ENCODE data around the gene DEDD.

DEDD gene

DNA sequence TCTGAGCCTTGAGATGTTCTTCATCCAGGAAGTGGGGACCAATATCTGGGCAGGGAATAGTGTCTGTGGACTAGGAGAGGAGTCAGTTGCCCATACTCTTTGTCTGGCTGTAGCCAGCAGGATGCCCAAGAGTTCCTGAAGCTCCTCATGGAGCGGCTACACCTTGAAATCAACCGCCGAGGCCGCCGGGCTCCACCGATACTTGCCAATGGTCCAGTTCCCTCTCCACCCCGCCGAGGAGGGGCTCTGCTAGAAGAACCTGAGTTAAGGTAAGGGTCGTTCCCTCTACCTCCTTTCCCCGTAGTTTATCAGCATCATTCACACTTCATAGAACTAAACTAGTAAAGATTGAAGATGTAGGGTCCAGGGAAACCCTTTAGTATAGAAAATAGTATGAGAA lies 30.3 kb upstream of the DEDD start:
- DNase-seq = no peak

DNA sequence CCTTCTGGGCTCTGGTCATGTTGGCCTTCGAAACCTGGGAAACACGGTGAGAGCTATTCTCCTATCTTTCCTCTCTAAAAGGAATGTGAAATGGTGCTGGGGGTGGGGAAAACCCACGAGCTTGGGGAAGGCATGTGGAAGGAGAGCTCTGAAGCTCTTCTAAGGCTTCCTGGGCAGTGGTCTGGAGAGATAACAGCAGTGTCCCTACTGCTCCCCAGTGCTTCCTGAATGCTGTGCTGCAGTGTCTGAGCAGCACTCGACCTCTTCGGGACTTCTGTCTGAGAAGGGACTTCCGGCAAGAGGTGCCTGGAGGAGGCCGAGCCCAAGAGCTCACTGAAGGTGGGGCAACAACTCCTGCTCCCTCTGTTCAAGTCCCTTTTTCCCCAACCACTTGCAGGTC lies 29.6 kb upstream of the DEDD start:
- no peak for DNase-seq

DNA sequence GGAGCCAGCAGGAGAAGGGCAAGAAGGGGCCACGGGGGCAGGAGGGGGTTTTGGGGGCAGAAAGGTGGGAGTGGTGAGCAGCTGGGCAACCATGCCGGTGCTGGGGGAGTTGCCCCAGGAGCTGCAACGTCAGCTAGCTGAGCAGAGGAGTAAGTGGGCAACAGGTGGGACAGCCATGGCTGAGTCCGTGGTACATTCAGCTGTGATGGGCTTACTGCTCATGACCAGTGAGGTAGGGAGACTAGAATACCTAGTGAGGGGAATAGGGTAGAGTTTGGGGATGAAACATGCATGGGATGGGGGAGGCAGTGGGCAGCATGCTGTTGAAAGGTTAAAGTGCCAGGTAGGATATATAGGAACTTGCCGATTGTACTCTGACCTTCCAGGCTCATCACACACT lies 29.2 kb upstream of the DEDD start:
- no peak for DNase-seq

DNA sequence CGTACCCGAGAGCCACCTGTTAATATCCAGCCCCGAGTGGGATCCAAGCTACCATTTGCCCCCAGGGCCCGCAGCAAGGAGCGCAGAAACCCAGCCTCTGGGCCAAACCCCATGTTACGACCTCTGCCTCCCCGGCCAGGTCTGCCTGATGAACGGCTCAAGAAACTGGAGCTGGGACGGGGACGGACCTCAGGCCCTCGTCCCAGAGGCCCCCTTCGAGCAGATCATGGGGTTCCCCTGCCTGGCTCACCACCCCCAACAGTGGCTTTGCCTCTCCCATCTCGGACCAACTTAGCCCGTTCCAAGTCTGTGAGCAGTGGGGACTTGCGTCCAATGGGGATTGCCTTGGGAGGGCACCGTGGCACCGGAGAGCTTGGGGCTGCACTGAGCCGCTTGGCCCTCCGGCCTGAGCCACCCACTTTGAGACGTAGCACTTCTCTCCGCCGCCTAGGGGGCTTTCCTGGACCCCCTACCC lies 28.2 kb upstream of the DEDD start:
- DNase-seq = no peak

DNA sequence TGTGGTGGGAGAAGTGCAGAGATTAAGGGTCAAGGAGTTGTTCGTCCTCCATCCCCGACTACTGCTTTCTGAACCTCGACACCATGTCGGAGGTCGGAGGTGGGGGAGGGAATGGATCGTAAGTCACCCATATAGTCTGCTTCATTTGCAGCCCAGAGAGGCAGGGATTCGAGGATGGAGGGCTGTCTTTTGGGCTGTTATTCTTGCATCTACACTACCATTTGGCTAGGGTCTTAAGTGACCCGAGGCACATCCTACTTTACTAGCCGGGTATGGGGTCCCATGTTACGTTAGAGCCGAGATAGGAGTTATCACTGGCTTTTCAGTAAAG lies 27.4 kb upstream of the DEDD start:
- DNase-seq = no peak

DNA sequence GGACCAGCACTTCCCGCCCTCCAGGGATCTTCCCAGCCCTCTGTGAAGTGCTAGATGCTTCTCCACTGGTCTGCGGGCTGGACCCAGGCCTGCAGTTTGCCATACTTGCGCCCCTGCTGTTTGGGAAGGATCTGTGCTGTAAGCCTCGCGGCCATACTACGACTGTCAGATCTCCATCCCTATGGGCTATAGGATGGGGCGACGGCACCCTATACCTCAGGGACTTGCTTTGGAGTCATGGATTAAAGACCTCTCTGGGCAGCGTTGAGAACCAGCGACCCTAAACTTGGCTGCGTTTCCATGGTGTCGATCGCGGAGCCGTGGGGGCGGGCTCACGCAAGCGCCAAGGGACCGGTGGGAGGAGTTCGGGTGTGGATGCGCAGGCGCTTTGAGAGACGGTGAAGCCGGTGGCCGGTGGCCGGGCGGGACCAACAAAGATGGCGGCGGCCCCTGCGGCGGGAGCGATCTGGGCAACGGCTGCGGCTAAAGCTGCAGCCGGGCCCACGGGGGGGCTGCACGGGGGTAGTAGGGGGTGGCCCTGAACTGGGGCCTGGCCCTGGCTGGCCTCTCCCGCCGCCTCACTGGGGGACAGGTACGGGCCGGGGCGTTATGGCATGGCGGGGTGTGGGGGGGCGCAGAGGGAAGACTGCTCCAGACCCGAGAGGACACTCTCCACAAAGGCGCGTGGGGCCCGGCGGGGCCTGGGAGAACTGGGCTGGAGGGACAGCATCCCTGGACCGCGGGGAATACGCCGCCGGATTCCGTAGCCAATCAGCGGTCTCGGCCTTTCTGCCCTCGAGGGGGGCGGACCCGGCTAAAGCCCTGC lies 26.8 kb upstream of the DEDD start, which contains the start of gene USP21:
USP21 (plus strand) TSS at position 414 of the 826 bp plus-strand sequence. CDS start 1,141 bp downstream, outside the sequence.
- peak; percentile 85 for DNase-seq

DNA sequence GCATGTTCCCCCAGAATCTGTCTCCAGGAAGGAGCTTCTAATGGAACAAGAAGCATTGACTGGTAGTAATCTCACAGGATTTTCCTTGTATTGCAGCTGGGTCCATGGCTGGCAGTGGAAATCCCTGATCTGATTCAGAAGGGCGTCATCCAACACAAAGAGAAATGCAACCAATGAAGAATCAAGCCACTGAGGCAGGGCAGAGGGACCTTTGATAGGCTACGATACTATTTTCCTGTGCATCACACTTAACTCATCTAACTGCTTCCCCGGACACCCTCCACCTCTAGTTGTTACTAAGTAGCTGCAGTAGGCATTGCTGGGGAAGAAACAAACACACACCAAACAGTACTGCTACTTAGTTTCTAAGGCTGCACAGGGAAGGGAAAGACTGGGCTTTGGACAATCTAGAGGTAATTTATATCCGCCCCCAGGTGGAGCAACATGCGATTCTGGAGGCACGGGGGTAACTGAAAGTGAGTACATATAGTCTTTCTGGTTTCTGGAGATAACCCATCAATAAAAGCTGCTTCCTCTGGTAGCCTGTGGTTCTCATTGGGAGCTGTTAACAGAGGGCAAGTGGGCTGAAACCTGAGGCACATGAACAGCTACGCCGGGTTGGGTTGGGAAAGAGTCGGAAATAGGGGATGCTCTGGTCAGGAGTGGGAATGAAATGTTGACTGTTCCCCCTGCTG lies 26.0 kb upstream of the DEDD start:
- DNase-seq = no peak

DNA sequence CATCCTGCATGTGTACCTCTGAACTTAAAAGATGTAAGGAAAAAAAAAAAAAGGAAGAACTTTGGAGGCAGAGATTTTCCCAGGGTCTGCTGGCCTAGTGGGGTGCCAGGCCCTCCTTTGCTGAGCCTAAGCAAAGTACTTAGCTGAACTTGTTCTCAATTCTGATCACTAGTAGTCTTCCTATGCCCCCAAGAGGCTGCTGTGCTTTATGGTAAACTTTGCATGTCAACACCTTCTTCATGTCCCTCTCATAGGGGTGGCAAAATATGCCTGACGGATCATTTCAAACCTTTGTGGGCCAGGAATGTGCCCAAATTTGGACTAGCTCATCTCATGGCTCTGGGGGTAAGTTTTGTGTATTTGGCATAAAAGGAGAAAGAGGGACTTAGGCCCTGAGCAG lies 25.4 kb upstream of the DEDD start:
- no peak for DNase-seq

DNA sequence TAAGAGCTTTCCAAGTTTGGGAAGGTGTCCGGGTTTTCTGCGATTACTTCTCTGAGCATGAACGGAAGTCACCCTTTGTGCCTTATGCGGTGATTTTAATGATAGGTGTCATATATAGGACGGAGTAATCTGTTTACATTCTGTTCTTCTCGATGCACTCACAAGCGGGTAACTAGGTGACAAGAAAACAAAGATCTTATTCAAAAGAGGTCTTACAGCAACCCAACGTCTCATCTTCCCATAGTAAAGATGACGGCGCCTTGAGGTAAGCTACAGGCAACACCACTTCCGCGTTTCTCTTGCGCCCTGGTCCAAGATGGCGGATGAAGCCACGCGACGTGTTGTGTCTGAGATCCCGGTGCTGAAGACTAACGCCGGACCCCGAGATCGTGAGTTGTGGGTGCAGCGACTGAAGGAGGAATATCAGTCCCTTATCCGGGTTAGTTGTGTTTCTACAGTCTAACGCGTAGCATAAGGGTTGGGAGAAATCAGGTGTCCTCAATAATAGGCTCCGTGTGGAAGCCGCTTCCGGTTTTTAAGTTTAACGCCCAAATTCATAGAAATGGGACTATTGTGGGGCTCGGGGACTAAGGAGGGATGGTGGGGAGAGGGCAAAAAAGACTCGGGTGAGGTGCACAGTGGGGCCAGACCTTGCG lies 21.3 kb upstream of the DEDD start, which contains the start of gene UFC1:
UFC1 (plus strand) TSS at position 297 of the 656 bp plus-strand sequence; CDS start at position 317, 20 bp downstream.
- DNase-seq = peak; percentile 94

DNA sequence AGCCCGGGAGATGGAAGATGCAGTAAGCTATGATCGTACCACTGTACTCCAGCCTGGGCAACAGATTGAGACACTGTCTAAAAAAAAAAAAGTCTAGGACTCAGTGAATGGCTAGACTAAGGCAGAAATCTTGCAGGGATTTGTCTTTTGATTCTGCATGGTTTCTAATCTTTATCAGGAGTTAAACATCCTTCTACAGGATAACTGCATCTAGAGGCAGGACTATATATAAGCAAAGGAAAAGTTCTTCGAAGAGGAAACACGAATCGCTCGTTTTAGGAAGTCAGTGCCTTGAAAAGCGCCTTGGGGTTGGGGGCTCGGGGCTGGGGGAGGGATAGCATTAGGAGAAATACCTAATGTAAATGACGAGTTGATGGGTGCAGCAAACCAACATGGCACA lies 20.7 kb upstream of the DEDD start:
- no peak for DNase-seq

DNA sequence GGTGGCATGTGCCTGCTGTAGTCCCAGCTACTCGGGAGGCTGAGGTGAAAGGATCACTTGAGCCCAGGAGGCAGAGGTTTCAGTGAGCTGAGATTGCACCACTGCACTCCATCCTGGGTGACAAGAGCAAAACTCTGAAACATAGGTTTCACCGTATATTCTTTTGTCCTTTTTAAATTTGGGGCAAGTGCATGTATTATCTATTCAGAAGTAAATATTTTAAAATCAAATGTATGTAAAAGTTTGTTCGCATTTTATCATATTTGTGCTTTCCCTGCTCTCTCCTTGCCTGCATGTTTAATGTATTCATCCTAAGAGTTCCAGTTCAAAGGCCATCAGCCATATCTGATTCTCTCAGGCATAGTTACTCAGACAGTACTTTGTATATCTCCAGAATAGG lies 13.4 kb upstream of the DEDD start:
- DNase-seq = no peak

DNA sequence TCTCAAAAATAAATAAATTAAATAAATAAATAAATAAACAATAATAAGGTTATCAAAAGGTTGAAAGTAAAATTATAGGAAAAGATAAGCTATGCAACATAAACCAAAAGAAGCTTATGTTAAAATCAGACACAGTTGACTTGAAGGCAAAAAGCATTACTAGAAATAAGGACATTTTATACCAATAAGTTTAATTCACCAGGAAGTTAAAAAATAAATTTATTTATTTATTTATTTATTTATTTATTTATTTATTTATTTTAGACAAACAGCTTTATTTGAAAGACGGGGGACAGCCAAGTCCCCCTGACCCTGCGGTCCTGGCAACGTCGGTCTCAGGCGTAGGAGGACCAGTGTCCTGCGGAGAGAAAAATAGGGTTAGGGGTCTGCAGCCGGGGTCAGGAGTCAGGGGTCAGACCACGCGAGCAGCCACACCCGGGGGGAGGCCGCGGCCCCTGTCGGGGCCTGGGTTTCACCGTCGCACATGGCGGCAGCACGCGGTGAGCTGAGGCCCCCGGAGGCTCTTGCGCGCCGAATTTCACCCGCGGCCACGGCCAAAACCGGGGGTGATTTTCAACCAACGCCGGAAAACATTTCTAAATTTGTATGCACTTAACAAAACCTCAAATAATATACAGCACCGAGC lies 8.4 kb upstream of the DEDD start:
- no peak for DNase-seq

DNA sequence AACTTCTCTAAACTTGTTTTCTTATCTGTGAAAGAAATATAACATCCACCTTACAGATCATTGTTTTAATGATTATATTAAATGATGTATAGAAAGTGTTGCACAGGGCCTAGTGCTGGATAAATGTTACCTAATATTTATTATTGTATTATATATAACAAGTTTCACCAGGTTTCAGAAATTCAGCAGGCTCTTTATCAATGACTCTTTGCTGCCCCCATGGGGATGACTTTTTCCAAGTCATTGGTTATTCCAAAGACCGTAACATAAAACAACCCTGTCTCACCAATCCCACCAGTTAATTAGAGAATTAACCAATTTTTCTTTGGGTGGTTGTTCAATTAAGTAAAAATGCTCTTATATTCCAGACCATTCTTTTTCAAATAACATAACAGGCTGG lies 7.3 kb upstream of the DEDD start:
- DNase-seq = no peak

DNA sequence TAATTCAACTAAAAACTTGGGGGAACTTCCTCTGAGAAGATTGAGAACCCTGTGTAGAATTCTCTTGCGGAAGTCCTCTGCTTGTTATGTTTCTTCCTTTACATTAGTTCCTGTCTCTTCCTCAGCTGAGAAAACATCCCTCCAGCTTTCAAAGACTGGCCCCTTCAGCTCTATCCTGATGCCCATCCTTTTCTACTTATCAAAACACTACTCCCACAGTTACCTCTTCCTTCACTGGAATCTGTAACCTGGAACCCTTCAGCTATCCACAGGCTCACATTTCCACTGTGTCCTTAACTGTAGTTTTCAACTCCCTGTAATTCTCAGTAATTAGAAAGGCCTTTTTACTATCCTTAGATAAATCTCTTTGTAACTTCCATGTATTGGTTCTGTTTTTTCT lies 6.0 kb upstream of the DEDD start:
- DNase-seq = no peak

DNA sequence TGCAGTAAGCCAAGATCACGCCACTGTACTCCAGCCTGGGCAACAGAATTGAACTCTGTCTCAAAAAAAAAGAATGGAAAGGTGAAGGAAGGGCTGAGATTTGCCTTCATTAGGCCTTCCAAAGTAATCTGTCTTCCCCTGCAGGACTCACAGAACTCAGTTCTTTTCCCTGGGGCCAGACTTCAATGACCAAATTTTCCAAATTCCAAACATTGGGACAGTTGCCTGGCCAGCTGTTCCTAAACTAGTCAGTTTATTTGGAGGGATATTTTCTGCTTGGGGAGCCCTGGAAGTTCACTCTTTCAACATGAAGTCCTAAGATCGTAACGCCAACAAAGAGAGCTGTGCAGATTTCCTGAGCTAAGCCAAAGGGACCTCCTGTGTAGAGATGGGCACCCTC lies 5.4 kb upstream of the DEDD start:
- DNase-seq = no peak

DNA sequence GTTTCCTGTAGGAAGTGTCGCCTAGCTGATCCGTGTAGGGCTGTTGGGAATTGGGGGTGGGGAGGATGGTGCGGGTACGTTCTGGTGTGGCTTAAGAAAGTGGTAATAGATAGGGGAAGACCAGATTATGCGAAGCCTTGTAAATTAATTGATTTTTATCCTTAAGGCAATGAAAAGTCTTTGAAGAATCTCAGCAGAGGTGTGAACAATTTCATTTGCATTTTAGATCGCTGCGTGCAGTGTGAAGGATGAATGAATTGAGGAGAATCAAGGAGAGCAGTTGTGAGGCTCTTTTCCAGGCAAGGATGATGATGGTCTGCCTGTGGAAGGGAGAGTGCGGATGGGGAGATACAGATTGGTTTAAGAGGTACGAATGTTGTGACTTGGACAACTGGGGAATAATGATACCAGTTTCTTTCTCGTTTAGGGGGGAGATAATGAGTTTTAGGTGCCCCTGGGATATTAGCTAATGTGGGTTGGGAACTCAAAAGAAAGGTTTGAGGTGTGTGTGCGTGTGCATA lies 813 bp upstream of the DEDD start:
- no peak for DNase-seq

DNA sequence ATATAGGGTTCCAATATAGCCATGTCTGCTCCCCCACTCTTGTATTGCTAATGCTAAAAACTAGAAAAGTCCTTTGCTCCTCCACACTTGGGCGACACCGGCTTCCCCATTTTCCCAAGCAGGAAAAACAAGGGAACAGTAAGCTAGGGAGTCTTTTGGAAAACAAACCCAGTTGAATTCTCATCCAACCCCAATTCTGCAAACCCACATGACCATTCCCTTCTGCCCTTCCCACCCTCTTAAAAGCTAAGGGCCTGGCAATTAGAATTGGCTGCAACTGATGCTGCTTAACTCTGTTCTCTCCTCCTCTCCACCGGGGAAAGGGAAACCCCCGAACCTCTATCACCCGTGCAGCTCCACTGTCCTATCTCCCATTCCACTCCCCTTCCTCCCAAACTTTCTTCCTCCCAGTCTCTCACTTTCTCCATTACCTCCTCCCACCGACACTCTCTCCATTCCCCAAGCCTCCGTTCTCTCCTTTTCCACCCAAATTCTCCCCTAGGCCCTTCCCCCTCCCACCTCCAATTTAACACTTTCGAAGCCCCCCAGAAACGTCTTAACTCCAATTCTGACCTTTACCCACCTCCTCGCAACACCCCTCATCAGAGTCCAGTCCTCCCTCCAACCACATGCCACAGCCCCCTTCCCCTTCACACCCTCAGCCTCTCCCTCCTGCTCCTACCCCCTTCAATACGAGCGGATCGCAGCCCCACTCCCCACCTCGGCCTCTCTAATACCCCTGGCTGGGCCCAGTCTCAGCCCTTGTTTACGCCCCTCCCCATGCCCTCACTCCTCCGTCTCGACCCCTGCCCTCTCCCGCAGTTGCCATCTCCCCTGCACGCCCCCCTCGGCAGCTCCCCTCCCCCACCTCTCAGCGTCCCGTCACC lies 701 bp downstream of the DEDD start:
- no peak for DNase-seq

DNA sequence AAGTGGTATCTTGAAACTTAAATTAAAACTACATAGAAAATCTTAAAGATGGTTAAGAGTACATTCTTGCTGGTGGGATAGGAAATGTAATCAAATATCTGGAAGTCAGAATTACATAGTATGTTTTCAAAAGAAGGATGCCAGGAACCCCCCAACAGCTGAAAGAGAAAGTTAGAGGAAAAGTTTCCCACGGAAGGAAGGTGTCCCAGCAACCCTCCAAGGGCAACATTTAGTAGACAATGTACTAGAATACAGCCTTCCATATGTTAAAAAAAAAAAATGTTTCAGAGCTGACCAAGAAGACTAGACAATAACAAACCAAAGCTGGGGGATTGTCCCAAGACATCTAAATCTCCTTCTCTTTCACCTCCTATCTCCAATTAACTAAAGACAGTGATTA lies 2.2 kb downstream of the DEDD start:
- no peak for DNase-seq

DNA sequence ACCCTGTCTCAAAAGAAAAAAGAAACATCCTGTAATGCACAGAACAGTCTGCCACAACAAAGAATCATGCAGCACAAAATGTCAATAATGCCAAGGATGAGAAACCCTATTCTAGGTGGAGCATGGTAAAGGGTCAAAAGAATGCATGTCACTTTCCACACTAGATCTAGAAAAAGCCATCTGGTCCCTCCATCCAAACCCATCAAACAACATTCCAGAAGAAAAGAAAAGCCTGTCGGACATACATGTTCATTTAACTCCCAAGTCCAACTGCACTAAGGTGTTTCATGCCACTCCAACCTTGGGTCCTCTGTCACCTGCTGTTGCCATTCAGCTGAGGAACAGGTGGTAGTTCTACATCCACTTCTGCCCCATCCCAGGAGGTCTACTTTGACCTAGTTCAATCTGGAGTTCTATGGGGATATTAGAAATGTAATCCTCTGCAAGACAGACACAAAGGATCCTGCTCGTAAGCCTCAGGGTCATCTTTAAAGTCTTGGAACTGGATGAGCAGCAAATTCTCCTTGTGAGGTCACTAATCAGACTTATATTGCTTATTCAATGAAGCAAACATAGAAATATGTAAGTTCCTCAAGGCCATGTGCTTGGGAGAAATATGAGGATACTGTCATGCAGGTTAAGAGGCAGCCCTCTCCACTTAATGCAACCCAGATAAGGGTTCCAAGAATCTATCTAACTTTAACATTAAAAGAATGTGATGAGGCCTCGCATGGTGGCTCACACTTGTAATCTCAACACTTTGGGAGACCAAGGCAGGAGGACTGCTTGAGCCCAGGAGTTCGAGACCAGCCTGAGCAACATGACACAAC lies 3.7 kb downstream of the DEDD start:
- DNase-seq = no peak

DNA sequence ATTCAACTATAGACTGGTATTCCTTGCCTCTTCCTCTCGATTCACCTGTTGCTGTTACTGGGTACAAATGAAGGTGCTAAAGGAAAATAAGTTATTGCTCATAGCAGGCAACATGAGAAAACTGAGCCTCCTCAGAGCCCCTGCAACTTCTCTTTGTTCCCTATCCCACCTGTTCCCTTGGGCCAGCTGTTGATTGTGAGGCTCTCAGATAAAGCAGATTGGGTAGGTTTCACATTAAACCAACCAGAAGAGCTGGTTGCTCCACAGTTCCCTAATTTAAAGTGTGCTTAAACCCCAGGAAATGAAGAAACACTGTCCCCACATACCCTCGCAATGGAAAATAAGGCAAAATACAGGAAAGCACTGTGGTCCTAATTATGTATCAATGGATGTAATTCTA lies 4.8 kb downstream of the DEDD start:
- no peak for DNase-seq

DNA sequence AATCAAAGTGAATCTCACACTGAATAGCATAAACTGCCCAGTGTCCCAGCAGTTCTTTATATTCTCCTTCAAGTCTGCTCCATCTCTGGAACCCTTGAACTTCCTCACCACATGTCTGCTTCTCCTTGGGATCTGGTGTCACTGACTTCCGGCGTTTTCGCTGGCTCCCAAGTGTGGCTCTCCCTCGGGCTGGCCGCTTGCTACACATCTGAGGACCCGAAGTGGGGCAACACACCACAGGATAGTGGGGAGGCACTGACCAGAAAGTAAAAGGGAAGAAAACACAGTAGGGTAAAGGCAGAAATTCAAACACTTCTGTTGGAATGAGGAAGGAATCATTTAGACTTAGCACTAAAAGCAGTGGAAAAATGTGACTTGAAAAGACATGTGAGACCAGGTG lies 9.5 kb downstream of the DEDD start:
- no peak for DNase-seq
